Psoas muscle (tissue), 8 donors: Measurements from ENCODE around the gene CELA3B. TPM values are rescaled to one million over a fixed set of nuclear protein-coding genes. Genes with fewer than 3 reads are reported as not detected.
"Not testable (repeated sequence)": the region's sequence is repeated elsewhere in the genome, so short reads cannot be mapped to it uniquely, and the experiment has no call there.

ENCODE experiments used
- ATAC-seq, 4 donors: fragments of 200-7000 bp; cut with Tn5 transposase; one replicate each; pipeline ENCODE4 v1.9.1; 2020; ENCODE audit warnings: moderate library complexity in 3 of 4, mild to moderate bottlenecking in 2 of 4
- DNase-seq, 2 donors: peaks; one replicate each; pipeline ENCODE4 v3.0.0-alpha.2; 2020
- H3K27ac ChIP-seq: fragments of 200-600 bp; one replicate; pipeline ENCODE4 v1.8.0; 2022
- H3K27me3 ChIP-seq, 3 donors: fragments of 200-600 bp in 1 of 3; one replicate each; pipeline versions ENCODE4 v1.6.1 to v1.8.0; 2013 to 2022; ENCODE audit warnings: low read length in 2 of 3, mild to moderate bottlenecking in 2 of 3, moderate library complexity in 1 of 3; ENCODE audit not compliant: insufficient read depth in 3 of 3
- H3K36me3 ChIP-seq, 2 donors: fragments of 200-600 bp in 1 of 2; one replicate each; pipeline versions ENCODE4 v1.6.1 to v1.8.0; 2013 to 2022; ENCODE audit warnings: low read depth in 1 of 2, mild to moderate bottlenecking in 1 of 2, moderate library complexity in 1 of 2; ENCODE audit not compliant: insufficient read depth in 1 of 2
- H3K4me1 ChIP-seq: fragments of 200-600 bp; one replicate; pipeline ENCODE4 v1.8.0; 2022
- H3K4me3 ChIP-seq: fragments of 200-600 bp; one replicate; pipeline ENCODE4 v1.8.0; 2022; ENCODE audit warnings: mild to moderate bottlenecking
- H3K9me3 ChIP-seq: fragments of 200-600 bp; one replicate; pipeline ENCODE4 v1.8.0; 2022
- WGBS, 3 donors: extraction: QIAGEN DNeasy Blood & Tissue Kit; methylation state at CpG; one replicate each; pipeline versions ENCODE4 v1.1.6 to v1.1.7; 2013; 5-methylcytosine and 5-hydroxymethylcytosine counted together
- intact Hi-C, 2 donors: fragments of 100-400 bp; cut with DNase I; formaldehyde crosslinking; loops; one replicate each; pipeline versions ENCODE4 v1.11.0 to v1.14.2; 2022
- polyA plus RNA-seq, 3 donors: library from polyadenylated mRNA; stranded (reverse); fragments of 200-250 nt; gene quantifications; one replicate each; pipeline ENCODE4 v1.2.3, GENCODE V29; 2013
- total RNA-seq, 4 donors: library from RNA; stranded (reverse); fragmentation: NEBNext Ultra II Directional in 2 of 4; extraction: Animal tissue kit (Norgen Biotek cat#: 25700) in 2 of 4; gene quantifications; one replicate each; pipeline versions ENCODE4 v1.2.1 to v1.2.4, GENCODE V29; 2021 to 2023
- TF ChIP-seq, protein P1 (sequence below): fragments of 200-600 bp; IDR thresholded peaks from one replicate; pipeline ENCODE4 v1.8.0; 2022; ENCODE audit warnings: antibody characterized with exemption
- donor health status: healthy with polysubstance abuse.
- donor health status: DM: no; HTN: no; CAD: no; lungs with moderate emphysema.
- donor health status: Bipolar disorder and iron deficiency.
- donor health status: healthy.
- donor health status: DM: yes; HTN: yes; CAD: no.
- donor health status: DM: no; HTN: no; CAD: no.
- donor health status: DM: no; HTN: no; CAD: no.
- donor health status: DM: yes; HTN: yes; CAD: no.

CELA3B gene
- total and polyA plus RNA-seq, 7 donors: 0.09 to 1.7 (median 0.42) TPM; not detected in 2

GRCh38 chr1:21966247-21967000, 10.4 kb upstream of the CELA3B start:
- no peak for ATAC-seq
- peak in 1 of 2 donors; percentile 25 for DNase-seq
- H3K27ac ChIP-seq: no peak overlapping the region
- WGBS, 3 donors: 84 to 86% (median 85%) methylated on average over 15 of the region's 15 CpGs
- H3K27me3 ChIP-seq: no peaks in the 10 kb centered on the region
- H3K36me3 ChIP-seq: no peaks in the 10 kb centered on the region
- H3K4me1 ChIP-seq: no peaks in the 10 kb centered on the region
- H3K4me3 ChIP-seq: no peak overlapping the region
- TF ChIP-seq, protein P1, sequence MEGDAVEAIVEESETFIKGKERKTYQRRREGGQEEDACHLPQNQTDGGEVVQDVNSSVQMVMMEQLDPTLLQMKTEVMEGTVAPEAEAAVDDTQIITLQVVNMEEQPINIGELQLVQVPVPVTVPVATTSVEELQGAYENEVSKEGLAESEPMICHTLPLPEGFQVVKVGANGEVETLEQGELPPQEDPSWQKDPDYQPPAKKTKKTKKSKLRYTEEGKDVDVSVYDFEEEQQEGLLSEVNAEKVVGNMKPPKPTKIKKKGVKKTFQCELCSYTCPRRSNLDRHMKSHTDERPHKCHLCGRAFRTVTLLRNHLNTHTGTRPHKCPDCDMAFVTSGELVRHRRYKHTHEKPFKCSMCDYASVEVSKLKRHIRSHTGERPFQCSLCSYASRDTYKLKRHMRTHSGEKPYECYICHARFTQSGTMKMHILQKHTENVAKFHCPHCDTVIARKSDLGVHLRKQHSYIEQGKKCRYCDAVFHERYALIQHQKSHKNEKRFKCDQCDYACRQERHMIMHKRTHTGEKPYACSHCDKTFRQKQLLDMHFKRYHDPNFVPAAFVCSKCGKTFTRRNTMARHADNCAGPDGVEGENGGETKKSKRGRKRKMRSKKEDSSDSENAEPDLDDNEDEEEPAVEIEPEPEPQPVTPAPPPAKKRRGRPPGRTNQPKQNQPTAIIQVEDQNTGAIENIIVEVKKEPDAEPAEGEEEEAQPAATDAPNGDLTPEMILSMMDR: no peak
- no peaks in the 10 kb centered on the region for H3K9me3 ChIP-seq
- intact Hi-C loops: no loop called here

DNA sequence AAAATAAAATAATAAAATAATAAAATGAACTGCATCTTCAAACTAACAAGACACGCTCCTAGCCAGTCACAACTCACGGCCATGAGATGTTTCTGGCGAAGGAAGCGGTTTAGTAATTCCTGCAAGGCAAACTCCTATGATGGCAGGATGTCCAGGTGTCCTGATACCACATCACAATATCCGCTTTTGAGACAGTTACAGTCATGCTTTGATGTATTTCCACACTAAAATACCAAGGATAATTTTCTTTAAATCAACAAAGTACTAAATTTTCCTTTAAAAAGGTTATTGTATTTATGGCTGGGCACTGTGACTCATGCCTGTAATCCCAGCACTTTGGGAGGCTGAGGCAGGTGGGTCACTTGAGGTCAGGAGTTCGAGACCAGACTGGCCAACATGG, 9.6 kb upstream of the CELA3B start:
- ATAC-seq, H3K36me3 ChIP-seq, intact Hi-C loops, H3K9me3 ChIP-seq, H3K4me1 ChIP-seq, H3K4me3 ChIP-seq, H3K27me3 ChIP-seq, H3K27ac ChIP-seq, DNase-seq: not testable (repeated sequence)
- 88 to 95% (median 88%) methylated on average over 6 of the region's 6 CpGs for WGBS, 3 donors

DNA sequence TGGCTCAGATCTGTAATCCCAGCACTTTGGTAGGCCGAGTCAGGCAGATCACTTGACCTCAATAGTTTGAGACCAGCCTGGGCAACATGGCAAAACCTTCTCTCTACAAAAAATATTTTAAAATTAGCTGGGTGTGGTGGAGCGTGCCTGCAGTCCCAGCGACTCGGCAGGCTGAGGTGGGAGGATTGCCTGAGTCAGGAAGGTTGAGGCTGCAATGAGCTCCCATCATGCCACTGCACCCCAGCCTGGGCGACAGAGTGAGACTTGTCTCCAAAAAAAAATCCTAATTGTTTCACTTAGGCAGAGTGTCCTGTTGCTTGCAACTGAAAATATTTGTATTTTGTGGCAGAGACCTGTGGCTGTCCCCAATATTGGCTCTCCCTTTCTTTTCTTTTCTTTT, 7.8 kb upstream of the CELA3B start:
- intact Hi-C loops, H3K27me3 ChIP-seq, DNase-seq, H3K4me1 ChIP-seq, H3K36me3 ChIP-seq, H3K4me3 ChIP-seq, H3K27ac ChIP-seq, ATAC-seq, H3K9me3 ChIP-seq: not testable (repeated sequence)
- WGBS, 3 donors: 80 to 85% (median 82%) methylated on average over 5 of the region's 5 CpGs

GRCh38 chr1:21970523-21970922, 6.3 kb upstream of the CELA3B start:
- intact Hi-C loops, H3K4me3 ChIP-seq, DNase-seq, H3K27me3 ChIP-seq, H3K9me3 ChIP-seq, H3K36me3 ChIP-seq, H3K4me1 ChIP-seq, ATAC-seq, H3K27ac ChIP-seq: not testable (repeated sequence)
- 49 to 66% (median 51%) methylated on average over 4 of the region's 4 CpGs for WGBS, 3 donors

- H3K4me3 ChIP-seq, H3K4me1 ChIP-seq, H3K27me3 ChIP-seq, H3K36me3 ChIP-seq, H3K27ac ChIP-seq, ATAC-seq, intact Hi-C loops, DNase-seq, H3K9me3 ChIP-seq: not testable (repeated sequence)
- 64 to 77% (median 72%) methylated on average over 2 of the region's 2 CpGs for WGBS, 3 donors
Measured at GRCh38 chr1:21972973-21973441, 3.8 kb upstream of the CELA3B start.

DNA sequence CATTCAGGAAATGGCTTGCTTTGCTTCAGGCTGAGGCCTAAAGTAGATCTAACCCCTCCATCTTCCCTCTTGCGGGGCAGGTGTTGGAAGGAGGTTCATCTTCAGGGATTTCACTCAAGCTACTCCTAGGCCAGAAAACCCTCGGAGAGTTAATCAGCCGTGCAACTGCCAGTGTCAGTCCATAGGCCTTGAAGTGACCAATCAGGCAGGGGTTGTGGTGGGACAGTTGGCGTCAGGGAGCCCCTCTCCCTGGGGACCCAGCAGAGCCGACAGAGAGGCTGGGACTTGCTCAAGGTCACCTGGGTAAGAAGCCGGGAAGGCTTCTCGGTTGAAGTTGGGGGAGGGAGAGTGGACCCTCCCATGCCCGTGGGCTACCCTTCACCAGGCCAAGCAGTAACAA, 2.9 kb upstream of the CELA3B start:
- 74 to 85% (median 76%) methylated on average over 5 to 8 of the region's 8 CpGs for WGBS, 3 donors
- DNase-seq: peak in 1 of 2 donors; percentile 1
- ATAC-seq: peak in 1 of 4 donors; percentile 15
- H3K4me1 ChIP-seq, H3K36me3 ChIP-seq, intact Hi-C loops, H3K27me3 ChIP-seq, H3K9me3 ChIP-seq, H3K27ac ChIP-seq, H3K4me3 ChIP-seq: not testable (repeated sequence)

DNA sequence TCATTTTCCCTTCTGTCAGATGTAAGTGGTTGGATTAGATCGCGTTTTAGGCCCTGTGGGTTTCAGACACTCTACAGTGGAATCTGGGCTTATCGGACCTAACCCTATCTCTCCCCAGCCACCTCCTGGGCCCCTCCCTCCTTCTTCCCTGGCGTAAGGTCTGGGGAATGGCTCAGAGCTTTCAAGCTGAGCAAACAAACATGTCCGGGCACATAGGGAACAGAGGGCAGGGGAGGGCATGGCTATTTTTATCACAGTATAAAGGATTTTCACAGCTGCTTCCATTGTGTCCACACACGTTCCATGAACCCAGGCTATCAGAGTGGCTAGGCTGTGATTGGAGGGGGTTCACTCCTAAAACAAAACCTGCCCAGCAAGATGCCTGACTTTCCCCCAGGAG, 2.1 kb upstream of the CELA3B start:
- ATAC-seq (peak; percentile 77 to 93 (median 88)), DNase-seq (peak in 1 of 2 donors; percentile 18)
- H3K27ac ChIP-seq, H3K4me1 ChIP-seq, H3K9me3 ChIP-seq, H3K36me3 ChIP-seq, H3K4me3 ChIP-seq, H3K27me3 ChIP-seq, intact Hi-C loops: not testable (repeated sequence)
- 32 to 40% (median 35%) methylated on average over 6 of the region's 6 CpGs for WGBS, 3 donors

DNA sequence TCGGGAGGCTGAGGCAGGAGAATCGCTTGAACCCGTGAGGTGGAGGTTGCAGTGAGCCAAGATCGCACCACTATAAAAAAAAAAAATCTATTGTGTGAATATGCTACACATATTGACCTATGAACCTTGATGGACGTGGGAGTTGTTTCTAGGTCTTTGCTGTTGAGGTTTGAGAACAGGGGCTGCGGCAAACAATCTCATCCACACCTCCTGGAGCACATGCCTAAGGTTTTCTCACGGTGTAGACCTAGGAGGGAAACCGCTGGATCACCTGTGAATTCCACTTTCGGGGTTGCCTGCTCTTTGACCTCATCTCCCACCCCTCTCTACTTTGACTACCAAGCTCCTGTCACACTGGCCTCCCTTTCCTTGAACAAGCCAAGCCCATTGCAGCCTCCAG, 1.5 kb upstream of the CELA3B start:
- H3K36me3 ChIP-seq, H3K9me3 ChIP-seq, H3K4me3 ChIP-seq, ATAC-seq, H3K4me1 ChIP-seq, intact Hi-C loops, DNase-seq, H3K27ac ChIP-seq, H3K27me3 ChIP-seq: not testable (repeated sequence)
- 87 to 96% (median 94%) methylated on average over 9 of the region's 9 CpGs for WGBS, 3 donors

DNA sequence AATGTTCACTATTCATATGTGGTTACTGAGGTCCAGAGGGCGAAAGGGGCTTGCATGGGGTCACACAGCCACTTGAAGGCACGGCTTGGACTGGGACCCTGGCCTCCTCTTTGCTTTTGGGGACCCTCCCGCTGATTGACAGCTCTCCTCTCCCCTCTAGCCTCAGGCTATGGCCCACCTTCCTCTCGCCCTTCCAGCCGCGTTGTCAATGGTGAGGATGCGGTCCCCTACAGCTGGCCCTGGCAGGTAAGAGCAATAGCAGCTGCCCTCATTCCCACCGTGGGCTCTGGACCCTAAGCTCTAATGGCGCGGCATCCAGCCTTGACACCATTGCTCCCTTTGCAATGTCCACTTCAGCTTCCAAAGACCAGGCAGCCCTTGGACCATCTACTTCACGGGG, 1.4 kb downstream of the CELA3B start:
- H3K4me3 ChIP-seq, H3K4me1 ChIP-seq, ATAC-seq, H3K27ac ChIP-seq, intact Hi-C loops, H3K9me3 ChIP-seq, H3K36me3 ChIP-seq, H3K27me3 ChIP-seq: not testable (repeated sequence)
- WGBS, 3 donors: 86 to 88% (median 88%) methylated on average over 11 of the region's 11 CpGs
- DNase-seq: peak in 1 of 2 donors; percentile 21

- H3K4me3 ChIP-seq, DNase-seq, H3K4me1 ChIP-seq, intact Hi-C loops, H3K27ac ChIP-seq, H3K27me3 ChIP-seq, H3K9me3 ChIP-seq, H3K36me3 ChIP-seq: not testable (repeated sequence)
- peak in 3 of 4 donors; percentile 68 to 76 (median 69) for ATAC-seq
- WGBS, 3 donors: 63 to 69% (median 67%) methylated on average over 14 to 19 of the region's 21 CpGs
Measured at GRCh38 chr1:21980515-21981220, 3.8 kb downstream of the CELA3B start.
